Transverse colon (tissue), 3 donors: Measurements from ENCODE around the gene CCL22.

Source experiments
- POLR2A ChIP-seq: fragments of 450-650 bp; IDR thresholded peaks from one replicate; pipeline ENCODE4 v1.6.1; 2016; ENCODE audit warnings: antibody characterized with exemption, mild to moderate bottlenecking, moderate library complexity
- TF ChIP-seq, protein P1 (sequence below), 5 experiments: fragments of 200-600 bp in 3 of 5; fragments of 450-650 bp in 2 of 5; sonication (generic) in 3 of 5; IDR thresholded peaks; 1 replicate in 2 of 5; 2 replicates in 3 of 5; pipeline ENCODE4 v1.5.1; 2016 to 2017; ENCODE audit warnings: antibody characterized with exemption in 5 of 5, inconsistent platforms in 3 of 5, mild to moderate bottlenecking in 2 of 5, moderate library complexity in 1 of 5

DNA sequence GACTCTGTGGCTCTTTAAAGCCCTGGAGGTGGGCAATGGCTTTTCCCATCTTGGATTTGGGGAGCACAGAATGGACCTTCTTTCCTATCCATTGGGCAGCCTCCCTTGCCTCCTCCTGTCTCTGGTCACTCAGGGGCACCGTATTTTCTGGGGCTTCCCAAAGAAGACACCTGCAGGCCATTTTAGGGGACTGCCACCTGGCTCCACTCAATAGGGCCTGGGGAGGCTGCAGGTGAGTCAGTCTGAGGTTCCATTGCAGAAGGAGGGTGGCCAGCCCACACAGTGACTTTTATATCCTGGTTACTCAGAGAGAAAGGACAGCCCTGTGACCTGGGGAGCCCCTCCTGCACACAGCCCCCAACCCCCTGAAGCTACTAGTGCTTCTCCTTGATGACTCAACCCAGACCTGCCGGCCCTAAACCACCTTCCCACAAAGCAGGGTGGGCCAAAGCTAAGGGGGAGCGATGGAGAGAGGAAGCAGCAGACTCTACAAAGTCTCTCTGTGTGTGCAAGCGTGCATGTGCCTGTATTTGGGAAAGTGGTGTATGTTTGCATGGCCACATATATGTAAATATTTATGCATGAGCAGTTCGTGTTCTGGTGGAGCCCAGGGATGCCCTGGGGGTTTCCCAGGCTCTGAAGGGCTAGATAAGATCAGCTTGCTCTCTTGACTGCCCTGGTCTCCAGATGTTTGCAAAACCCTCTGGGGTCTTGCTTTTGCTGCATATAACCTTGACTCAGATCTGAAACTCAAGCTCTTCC lies 18.7 kb downstream of the CCL22 start:
- TF ChIP-seq, protein P1, sequence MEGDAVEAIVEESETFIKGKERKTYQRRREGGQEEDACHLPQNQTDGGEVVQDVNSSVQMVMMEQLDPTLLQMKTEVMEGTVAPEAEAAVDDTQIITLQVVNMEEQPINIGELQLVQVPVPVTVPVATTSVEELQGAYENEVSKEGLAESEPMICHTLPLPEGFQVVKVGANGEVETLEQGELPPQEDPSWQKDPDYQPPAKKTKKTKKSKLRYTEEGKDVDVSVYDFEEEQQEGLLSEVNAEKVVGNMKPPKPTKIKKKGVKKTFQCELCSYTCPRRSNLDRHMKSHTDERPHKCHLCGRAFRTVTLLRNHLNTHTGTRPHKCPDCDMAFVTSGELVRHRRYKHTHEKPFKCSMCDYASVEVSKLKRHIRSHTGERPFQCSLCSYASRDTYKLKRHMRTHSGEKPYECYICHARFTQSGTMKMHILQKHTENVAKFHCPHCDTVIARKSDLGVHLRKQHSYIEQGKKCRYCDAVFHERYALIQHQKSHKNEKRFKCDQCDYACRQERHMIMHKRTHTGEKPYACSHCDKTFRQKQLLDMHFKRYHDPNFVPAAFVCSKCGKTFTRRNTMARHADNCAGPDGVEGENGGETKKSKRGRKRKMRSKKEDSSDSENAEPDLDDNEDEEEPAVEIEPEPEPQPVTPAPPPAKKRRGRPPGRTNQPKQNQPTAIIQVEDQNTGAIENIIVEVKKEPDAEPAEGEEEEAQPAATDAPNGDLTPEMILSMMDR (IDR thresholded peaks at IDR 0.05) = no peak
- TF ChIP-seq POLR2A = no peak
